Loucy (cell line): Measurements from ENCODE around the gene TRIM47.

Experiments used
- H2AFZ ChIP-seq: fragments of 200-600 bp; sonication (generic); 2 replicates; pipeline ENCODE4 v1.6.0; 2016; ENCODE audit warnings: antibody characterized with exemption, mild to moderate bottlenecking, low read length, moderate library complexity
- H3F3A ChIP-seq: fragments of 200-600 bp; 2 replicates; pipeline ENCODE4 v1.6.0; 2016; ENCODE audit warnings: antibody characterized with exemption, low read depth, mild to moderate bottlenecking
- H3K27me3 ChIP-seq: fragments of 200-600 bp; sonication (generic); 2 replicates; pipeline ENCODE4 v1.6.1; 2014; ENCODE audit warnings: low read length, mild to moderate bottlenecking; ENCODE audit not compliant: insufficient read depth, poor library complexity, severe bottlenecking
- H3K36me3 ChIP-seq: fragments of 200-600 bp; sonication (generic); 2 replicates; pipeline ENCODE4 v1.6.1; 2016; ENCODE audit warnings: low read length; ENCODE audit not compliant: insufficient read depth
- H3K4me1 ChIP-seq: fragments of 200-600 bp; sonication (generic); 2 replicates; pipeline ENCODE4 v1.5.1; 2014; ENCODE audit warnings: low read length, mild to moderate bottlenecking; ENCODE audit not compliant: insufficient read depth, poor library complexity, severe bottlenecking
- H3K4me2 ChIP-seq: fragments of 200-600 bp; sonication (generic); 2 replicates; pipeline ENCODE4 v1.6.0; 2014; ENCODE audit warnings: antibody characterized with exemption, low read length, low read depth, mild to moderate bottlenecking; ENCODE audit not compliant: poor library complexity, severe bottlenecking
- H3K4me3 ChIP-seq: fragments of 200-600 bp; sonication (generic); 2 replicates; pipeline ENCODE4 v1.5.1; 2014; ENCODE audit warnings: low read length, mild to moderate bottlenecking, mixed read lengths; ENCODE audit not compliant: poor library complexity, severe bottlenecking
- H3K79me2 ChIP-seq: fragments of 200-600 bp; sonication (generic); 2 replicates; pipeline ENCODE4 v1.6.1; 2014; ENCODE audit warnings: low read length; ENCODE audit not compliant: insufficient read depth
- H3K9ac ChIP-seq: fragments of 200-600 bp; sonication (generic); 2 replicates; pipeline ENCODE4 v1.6.0; 2014; ENCODE audit warnings: mild to moderate bottlenecking, low read depth, low read length, moderate library complexity; ENCODE audit not compliant: poor library complexity, severe bottlenecking
- H3K9me2 ChIP-seq: fragments of 200-600 bp; sonication (generic); replicated peaks from 2 replicates; pipeline ENCODE4 v1.6.1; 2016; ENCODE audit warnings: low read depth, low read length, mixed read lengths
- H3K9me3 ChIP-seq: fragments of 200-600 bp; sonication (generic); 2 replicates; pipeline ENCODE4 v1.6.1; 2014; ENCODE audit warnings: mild to moderate bottlenecking, antibody characterized with exemption, low read length, low read depth; ENCODE audit not compliant: insufficient read depth
- H4K20me1 ChIP-seq: fragments of 200-600 bp; sonication (generic); 2 replicates; pipeline ENCODE4 v1.6.0; 2014; ENCODE audit warnings: antibody characterized with exemption, low read length, mild to moderate bottlenecking; ENCODE audit not compliant: insufficient read depth, poor library complexity, severe bottlenecking
- CTCF ChIP-seq: fragments of 200-600 bp; sonication (generic); conservative IDR thresholded peaks from 2 replicates; pipeline ENCODE4 v1.5.1; 2014; ENCODE audit warnings: mild to moderate bottlenecking, antibody characterized with exemption, low read length
- EZH2phosphoT487 ChIP-seq: fragments of 200-600 bp; IDR thresholded peaks from 2 replicates; pipeline ENCODE4 v1.6.1; 2018; ENCODE audit warnings: antibody characterized with exemption, mild to moderate bottlenecking, moderate library complexity, borderline replicate concordance

TRIM47 gene

GRCh38 chr17:75902406-75902805 lies 24.0 kb upstream of the TRIM47 start:
- H3K4me2 ChIP-seq, result no peak overlapping the region
- peaks cover 2% of the 10 kb centered on the region for H3F3A ChIP-seq
- H3K36me3 ChIP-seq, result peaks cover 28% of the 10 kb centered on the region; the same call in 1 of the 2 replicates
- H3K9ac ChIP-seq, result no peak overlapping the region
- no peak overlapping the region for H2AFZ ChIP-seq
- H3K9me3 ChIP-seq, result no peaks in the 10 kb centered on the region
- H3K27me3 ChIP-seq, result no peaks in the 10 kb centered on the region
- peaks cover 6% of the 10 kb centered on the region for H4K20me1 ChIP-seq
- no peak for TF ChIP-seq EZH2phosphoT487
- no peak for TF ChIP-seq CTCF
- no peak overlapping the region for H3K4me3 ChIP-seq
- H3K9me2 ChIP-seq, result no peaks in the 10 kb centered on the region
- peaks cover 23% of the 10 kb centered on the region for H3K4me1 ChIP-seq
- peaks cover 32% of the 10 kb centered on the region for H3K79me2 ChIP-seq

GRCh38 chr17:75901727-75902126 lies 23.3 kb upstream of the TRIM47 start:
- H3K9me3 ChIP-seq, result no peaks in the 10 kb centered on the region
- H3K9me2 ChIP-seq, result no peaks in the 10 kb centered on the region
- H3K4me1 ChIP-seq, result peaks cover 28% of the 10 kb centered on the region
- no peak overlapping the region for H2AFZ ChIP-seq
- H4K20me1 ChIP-seq, result peaks cover 6% of the 10 kb centered on the region
- peaks cover 28% of the 10 kb centered on the region; the same call in 1 of the 2 replicates for H3K36me3 ChIP-seq
- no peak overlapping the region for H3K9ac ChIP-seq
- no peak overlapping the region for H3K4me2 ChIP-seq
- peaks cover 5% of the 10 kb centered on the region for H3F3A ChIP-seq
- H3K79me2 ChIP-seq, result peaks cover 32% of the 10 kb centered on the region
- H3K4me3 ChIP-seq, result no peak overlapping the region
- TF ChIP-seq EZH2phosphoT487 (no peak), CTCF (no peak)
- no peaks in the 10 kb centered on the region for H3K27me3 ChIP-seq

GRCh38 chr17:75900691-75901533 lies 22.5 kb upstream of the TRIM47 start:
- peaks cover 6% of the 10 kb centered on the region for H4K20me1 ChIP-seq
- peaks cover 38% of the 10 kb centered on the region for H3K79me2 ChIP-seq
- peaks cover 25% of the 10 kb centered on the region for H3K4me1 ChIP-seq
- H3K9me3 ChIP-seq, result no peaks in the 10 kb centered on the region
- H3F3A ChIP-seq, result peaks cover 5% of the 10 kb centered on the region
- TF ChIP-seq EZH2phosphoT487 (no peak), CTCF (no peak)
- no peak overlapping the region for H3K9ac ChIP-seq
- no peak overlapping the region for H3K4me3 ChIP-seq
- no peak overlapping the region for H2AFZ ChIP-seq
- peaks cover 28% of the 10 kb centered on the region; the same call in 1 of the 2 replicates for H3K36me3 ChIP-seq
- H3K9me2 ChIP-seq, result no peaks in the 10 kb centered on the region
- H3K4me2 ChIP-seq, result no peak overlapping the region
- H3K27me3 ChIP-seq, result no peaks in the 10 kb centered on the region
